Heart left ventricle (tissue), 16 donors: ENCODE results near the gene CLEC2L. TPM values are rescaled to one million over a fixed set of nuclear protein-coding genes. Genes with fewer than 3 reads are reported as not detected.

Experiments
- ATAC-seq, 4 donors: fragments of 200-7000 bp; cut with Tn5 transposase; one replicate each; pipeline ENCODE4 v1.9.1; 2020 to 2022; ENCODE audit warnings: moderate library complexity in 4 of 4, mild to moderate bottlenecking in 3 of 4, moderate number of reproducible peaks in 1 of 4
- DNase-seq, 5 donors: peaks; one replicate each; pipeline ENCODE4 v3.0.0-alpha.2; 2020
- H3K27ac ChIP-seq, 12 donors: fragments of 200-600 bp; sonication (generic) in 4 of 12; one replicate each; pipeline versions ENCODE4 v1.5.0 to v1.8.0; 2016 to 2022; ENCODE audit warnings: mild to moderate bottlenecking in 2 of 12
- H3K27me3 ChIP-seq, 9 donors: fragments of 200-600 bp; sonication (generic) in 2 of 9; one replicate each; pipeline versions ENCODE4 v1.5.1 to v1.8.0; 2016 to 2022; ENCODE audit warnings: mild to moderate bottlenecking in 3 of 9
- H3K36me3 ChIP-seq, 9 donors: fragments of 200-600 bp; sonication (generic) in 2 of 9; one replicate each; pipeline versions ENCODE4 v1.5.0 to v1.8.0; 2018 to 2022; ENCODE audit warnings: mild to moderate bottlenecking in 2 of 9
- H3K4me1 ChIP-seq, 12 donors: fragments of 200-600 bp; sonication (generic) in 4 of 12; one replicate each; pipeline versions ENCODE4 v1.5.0 to v1.8.0; 2016 to 2022; ENCODE audit warnings: mild to moderate bottlenecking in 3 of 12
- H3K4me3 ChIP-seq, 12 donors: fragments of 200-600 bp; sonication (generic) in 4 of 12; one replicate each; pipeline versions ENCODE4 v1.5.0 to v1.8.0; 2017 to 2022; ENCODE audit warnings: mild to moderate bottlenecking in 9 of 12, moderate library complexity in 4 of 12
- H3K9me3 ChIP-seq, 12 donors: fragments of 200-600 bp; sonication (generic) in 4 of 12; one replicate each; pipeline versions ENCODE4 v1.5.0 to v1.8.0; 2016 to 2022; ENCODE audit warnings: mild to moderate bottlenecking in 1 of 12
- CTCF ChIP-seq, 12 donors: fragments of 200-600 bp; sonication (generic) in 4 of 12; IDR thresholded peaks; one replicate each; pipeline versions ENCODE4 v1.5.0 to v1.8.0; 2018 to 2022; ENCODE audit warnings: antibody characterized with exemption in 12 of 12, mild to moderate bottlenecking in 5 of 12
- POLR2A ChIP-seq, 2 donors: fragments of 450-650 bp; IDR thresholded peaks; one replicate each; pipeline ENCODE4 v1.6.1; 2017; ENCODE audit warnings: antibody characterized with exemption in 2 of 2, mild to moderate bottlenecking in 2 of 2, moderate library complexity in 2 of 2
- whole genome bisulfite sequencing, 4 donors: extraction: QIAGEN DNeasy Blood & Tissue Kit in 2 of 4; methylation state at CpG; one replicate each; pipeline versions ENCODE4 v1.1.5 to v1.1.7; 2013 to 2018; 5-methylcytosine and 5-hydroxymethylcytosine counted together
- intact Hi-C, 10 donors: fragments of 100-400 bp; cut with DNase I; formaldehyde crosslinking; loops; one replicate each; pipeline versions ENCODE4 v1.11.1 to v1.14.2; 2022
- polyA plus RNA-seq, 2 donors: library from polyadenylated mRNA; stranded (reverse); fragments of 200-250 nt; gene quantifications; one replicate each; pipeline ENCODE4 v1.2.3, GENCODE V29; 2013
- total RNA-seq, 9 donors: library from RNA; depleted of rRNA in 2 of 9; stranded (reverse); fragments of >200 nt in 2 of 9; fragmentation: NEBNext Ultra II Directional in 3 of 9; extraction: Animal tissue kit (Norgen Biotek cat#: 25700) in 3 of 9; gene quantifications; one replicate each; pipeline versions ENCODE4 v1.1.0 to v1.2.4, GENCODE V29; 2016 to 2023
- donor health status: ischemic (EF 13 %, LVEDD 7.1; RV severe dilation, severe dysfunction).
- donor health status: healthy with polysubstance abuse.
- donor health status: DM: no; HTN: yes; CAD: no.
- donor health status: DM: no; HTN: no; CAD: no.
- donor health status: ischemic (EF 25% LVEDD 6.9; RV normal size, moderate dysfunction).
- donor health status: ischemic (EF 25% LVEDD 5.7; RV mildly dilated, moderate dysfunction).
- donor health status: healthy.
- donor health status: DM: yes; HTN: yes; CAD: no.
- donor health status: ischemic (EF 35%, LVEDD 5.7; RV mildly dilated, moderate dysfunction).
- donor health status: nonischemic (EF 11% LVEDD 7.7; RV severe dilation, severe dysfunction).
- donor health status: DM: yes; HTN: yes; CAD: no.
- donor health status: PGD.
- donor health status: ischemic (EF 29% LVEDD 5.4; RV normal size, mild dysfunction).
- donor health status: nonischemic (EF 23%, LVEDD 6.1; RV moderate dilation, normal function).

Gene CLEC2L
- total and polyA plus RNA-seq, 11 donors = 0.18 to 0.36 TPM; not detected in 9

- H3K27me3 ChIP-seq = no peaks in the 10 kb centered on the region
- peaks cover 16 to 100% (median 95%) of the 10 kb centered on the region in 9 donors for H3K36me3 ChIP-seq
- DNase-seq (no peak), ATAC-seq (no peak)
- 87 to 95% (median 91%) methylated on average over 13 to 14 of the region's 14 CpGs for WGBS, 4 donors
- H3K4me1 ChIP-seq = no peaks in the 10 kb centered on the region
- TF ChIP-seq POLR2A (IDR thresholded peaks at IDR 0.05) (no peak), CTCF (IDR thresholded peaks at IDR 0.05) (no peak)
- H3K27ac ChIP-seq = no peak overlapping the region
- no peaks in the 10 kb centered on the region for H3K9me3 ChIP-seq
- H3K4me3 ChIP-seq = no peak overlapping the region
- intact Hi-C loops = no loop called here
These were observed 58.7 kb downstream of the CLEC2L start for GRCh38 chr7:139582130-139582650.

DNA sequence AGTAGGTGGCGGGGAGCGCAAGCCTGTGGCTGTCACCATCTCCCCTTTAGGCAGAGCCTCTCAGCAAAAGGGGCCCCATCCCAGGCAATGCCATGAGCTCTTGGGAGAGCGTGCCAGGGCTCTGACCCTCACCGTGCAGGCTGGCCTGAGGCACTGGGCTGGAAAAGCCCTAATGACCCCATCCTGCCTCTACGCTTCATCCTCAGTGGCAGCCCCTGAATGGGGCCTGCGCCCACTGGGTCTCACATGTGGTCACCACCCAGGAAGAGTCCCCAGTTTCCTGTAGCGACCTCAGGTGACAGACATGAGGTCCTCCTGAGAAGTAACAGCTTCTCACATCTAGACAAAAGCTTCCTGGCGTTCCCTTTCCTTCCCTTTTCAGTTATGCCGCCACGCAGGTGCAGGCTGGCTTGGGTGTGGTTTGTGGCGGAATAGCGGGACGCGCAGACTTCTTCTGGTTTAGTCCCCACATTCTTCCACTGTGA lies 59.2 kb downstream of the CLEC2L start:
- intact Hi-C loops = no loop called here
- WGBS, 4 donors = 86 to 96% (median 90%) methylated on average over 10 to 14 of the region's 14 CpGs

GRCh38 chr7:139583826-139584553 lies 60.5 kb downstream of the CLEC2L start:
- Histone ChIP-seq H3K4me3 (no peak overlapping the region), H3K27ac (no peak overlapping the region), H3K9me3 (no peaks in the 10 kb centered on the region), H3K27me3 (no peaks in the 10 kb centered on the region), H3K36me3 (peaks cover 16 to 100% (median 95%) of the 10 kb centered on the region in 9 donors), H3K4me1 (peaks cover 0 to 9% (median 0%) of the 10 kb centered on the region in 12 donors)
- no peak for ATAC-seq
- intact Hi-C loops = no loop called here
- no peak for DNase-seq
- WGBS, 4 donors = 91 to 94% (median 93%) methylated on average over 14 to 15 of the region's 15 CpGs
- TF ChIP-seq POLR2A (IDR thresholded peaks at IDR 0.05) = no peak
- TF ChIP-seq CTCF (IDR thresholded peaks at IDR 0.05) = no peak

More for the DNA sequence above, 59.2 kb downstream of the CLEC2L start:
- TF ChIP-seq POLR2A (IDR thresholded peaks at IDR 0.05) (no peak), CTCF (IDR thresholded peaks at IDR 0.05) (no peak)
- ATAC-seq (peak in 1 of 4 donors; percentile 17), DNase-seq (no peak)
- peaks cover 16 to 100% (median 95%) of the 10 kb centered on the region in 9 donors for H3K36me3 ChIP-seq
- no peaks in the 10 kb centered on the region for H3K4me1 ChIP-seq
- no peak overlapping the region for H3K27ac ChIP-seq
- no peak overlapping the region for H3K4me3 ChIP-seq
- no peaks in the 10 kb centered on the region for H3K9me3 ChIP-seq
- H3K27me3 ChIP-seq = no peaks in the 10 kb centered on the region

GRCh38 chr7:139585042-139585441 lies 61.6 kb downstream of the CLEC2L start:
- intact Hi-C loops = no loop called here
- Histone ChIP-seq H3K27me3 (no peaks in the 10 kb centered on the region), H3K27ac (no peak overlapping the region), H3K9me3 (no peaks in the 10 kb centered on the region), H3K4me1 (peaks cover 0 to 11% (median 0%) of the 10 kb centered on the region in 12 donors), H3K4me3 (no peak overlapping the region), H3K36me3 (peaks cover 16 to 100% (median 95%) of the 10 kb centered on the region in 9 donors)
- DNase-seq (no peak), ATAC-seq (no peak)
- no peak for TF ChIP-seq CTCF (IDR thresholded peaks at IDR 0.05)
- no peak for TF ChIP-seq POLR2A (IDR thresholded peaks at IDR 0.05)
- WGBS, 4 donors = 68 to 88% (median 78%) methylated on average over 5 of the region's 5 CpGs
